ENCODE data around the gene PELI1.
"Not testable (repeated sequence)": the region's sequence is repeated elsewhere in the genome, so short reads cannot be mapped to it uniquely, and the experiment has no call there.

The PELI1 gene

DNA sequence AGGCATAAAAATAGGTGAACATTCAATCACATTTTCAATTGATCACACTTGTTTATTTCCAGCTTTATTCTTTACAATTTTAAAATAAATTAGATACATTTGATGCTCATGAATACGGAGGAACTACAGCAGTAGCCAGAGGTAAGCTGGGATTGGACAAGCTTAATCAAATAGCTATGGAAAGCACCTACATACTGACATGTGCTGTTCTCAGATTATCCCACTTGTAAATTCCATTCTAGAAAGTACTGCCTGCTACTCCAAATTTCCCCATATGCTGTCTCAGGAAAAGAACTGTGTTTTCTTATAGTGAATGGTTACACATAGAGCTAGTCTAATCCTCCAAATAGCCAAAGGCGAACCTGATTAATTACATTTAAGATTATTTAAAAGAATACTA is 24.2 kb downstream of the PELI1 start:
- DNase-seq = no peak

DNA sequence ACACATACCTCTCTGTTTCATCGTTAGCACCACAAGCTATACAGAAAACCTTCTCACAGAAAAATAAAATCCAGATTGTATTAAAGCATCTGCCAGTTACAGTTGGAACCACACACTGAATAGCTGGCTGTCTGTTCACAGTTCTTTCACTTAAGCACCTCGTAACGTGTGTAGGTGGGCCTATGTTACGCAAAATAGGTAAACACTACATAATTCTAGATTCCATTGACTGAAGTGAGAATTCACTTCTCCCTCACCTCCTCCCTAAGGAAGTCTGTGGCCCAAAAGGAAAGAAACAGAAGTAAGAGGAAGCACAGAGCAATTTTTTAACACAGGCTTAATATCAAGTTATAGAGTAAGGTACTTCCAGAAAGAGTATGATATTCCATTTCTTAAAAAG is 24.9 kb downstream of the PELI1 start:
- DNase-seq = no peak

DNA sequence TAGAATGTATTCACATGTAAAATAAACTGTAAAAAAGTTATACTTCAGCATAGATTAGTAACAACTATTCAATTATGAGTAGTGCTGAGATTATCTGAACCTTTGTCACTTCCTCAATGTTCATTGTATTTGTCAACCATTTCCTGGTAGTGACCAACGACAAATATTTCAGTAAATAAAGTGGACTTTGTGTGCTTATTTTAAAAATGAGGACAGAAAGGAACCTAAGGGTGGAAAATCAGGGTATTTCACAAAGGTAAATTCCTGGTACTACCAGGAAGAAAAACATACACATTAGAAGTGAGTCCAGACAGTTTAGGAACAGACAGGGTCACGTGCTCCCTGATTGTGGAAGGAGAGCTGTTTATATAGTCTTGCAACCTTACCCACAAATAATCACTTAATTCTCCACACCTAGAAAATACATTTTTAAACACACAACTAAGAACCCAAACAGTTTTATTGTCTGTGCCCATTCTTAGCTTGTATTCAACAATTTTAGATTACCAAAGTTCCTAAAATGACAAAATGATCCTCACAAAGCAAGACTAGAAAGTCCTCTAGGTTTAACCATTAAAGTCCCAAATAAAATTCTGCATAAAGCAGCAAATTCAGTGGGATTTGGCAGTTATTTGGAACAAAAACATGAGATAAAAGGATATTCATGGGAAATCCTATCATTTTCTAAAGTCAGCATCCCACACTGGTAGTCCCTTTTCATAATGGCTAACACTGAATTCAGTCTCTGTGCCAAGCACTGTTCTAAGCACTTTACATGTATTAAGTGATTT is 28.2 kb downstream of the PELI1 start:
- no peak for DNase-seq

DNA sequence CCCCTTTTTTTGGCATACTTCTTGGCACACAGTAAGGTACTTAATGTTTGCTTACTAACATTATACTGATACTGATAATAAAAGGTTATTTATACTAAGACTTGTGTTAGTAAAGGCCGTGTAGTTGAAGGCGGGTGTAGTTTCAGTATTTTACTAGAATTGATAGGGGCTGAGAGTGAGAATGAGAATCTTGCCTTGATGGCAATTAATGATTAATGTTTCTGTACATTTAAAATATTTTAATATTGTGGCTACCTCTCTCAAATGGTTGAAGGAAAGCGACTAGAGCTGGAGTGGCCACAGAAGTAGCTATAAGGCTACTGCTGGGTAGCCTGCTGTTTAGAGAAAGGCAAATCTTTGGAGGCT is 29.3 kb downstream of the PELI1 start:
- no peak for DNase-seq

DNA sequence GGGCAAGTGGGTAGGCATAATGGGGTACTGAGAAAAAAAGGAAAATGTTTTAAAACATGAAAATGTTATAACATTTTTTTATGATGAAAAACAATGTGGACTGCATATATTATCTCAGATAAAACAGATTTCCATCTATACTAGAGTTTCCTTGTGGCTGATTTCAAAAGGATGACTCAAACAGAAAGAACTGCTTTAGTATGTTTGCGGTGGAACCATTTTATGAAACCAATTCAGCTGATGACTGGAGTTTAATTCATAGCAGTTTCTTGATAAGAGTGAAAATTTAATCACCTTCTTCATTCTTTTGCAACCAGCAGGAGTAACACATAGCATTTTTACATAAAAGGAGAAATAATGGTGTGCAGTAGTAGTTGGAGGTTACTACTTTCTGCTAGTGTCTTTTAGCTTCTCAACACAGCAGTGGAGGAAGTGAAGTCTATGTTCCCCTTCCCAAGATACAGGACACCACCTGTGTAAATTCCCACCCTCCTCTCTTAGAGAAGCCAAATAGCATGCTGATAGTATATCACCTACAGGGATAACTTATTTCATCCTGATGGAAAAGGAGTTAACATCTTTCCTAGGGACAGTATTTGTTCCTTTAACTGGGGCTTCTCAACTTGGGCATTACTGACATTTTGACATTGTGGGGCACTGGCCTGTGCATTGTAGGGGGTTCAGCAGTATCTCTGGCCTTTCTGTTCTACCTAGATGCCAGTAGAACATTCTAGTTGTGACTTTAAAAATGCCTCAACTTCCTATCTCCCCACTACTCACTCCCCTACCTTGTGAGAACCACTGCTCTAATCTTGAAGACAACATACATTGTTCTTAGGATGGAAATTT is 29.9 kb downstream of the PELI1 start:
- no peak for DNase-seq

DNA sequence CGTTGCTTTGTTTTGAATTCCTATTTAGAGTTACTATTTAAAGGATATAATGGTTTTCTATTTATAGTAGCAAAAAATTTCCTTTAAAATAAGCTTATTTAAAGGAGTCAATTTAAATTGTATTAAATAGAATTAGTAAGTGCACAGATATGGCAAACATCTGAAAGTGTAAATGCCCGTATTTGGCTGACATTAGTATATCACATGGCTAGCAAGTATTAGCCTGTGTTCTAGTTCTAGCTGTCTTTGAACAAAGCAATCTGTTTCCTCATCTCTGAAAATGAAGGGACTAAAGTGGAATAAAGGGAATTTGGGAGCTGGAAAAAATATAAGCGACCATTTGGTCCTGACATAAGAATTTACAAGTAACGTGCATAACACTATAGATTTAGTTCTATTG is 32.2 kb downstream of the PELI1 start:
- no peak for DNase-seq

DNA sequence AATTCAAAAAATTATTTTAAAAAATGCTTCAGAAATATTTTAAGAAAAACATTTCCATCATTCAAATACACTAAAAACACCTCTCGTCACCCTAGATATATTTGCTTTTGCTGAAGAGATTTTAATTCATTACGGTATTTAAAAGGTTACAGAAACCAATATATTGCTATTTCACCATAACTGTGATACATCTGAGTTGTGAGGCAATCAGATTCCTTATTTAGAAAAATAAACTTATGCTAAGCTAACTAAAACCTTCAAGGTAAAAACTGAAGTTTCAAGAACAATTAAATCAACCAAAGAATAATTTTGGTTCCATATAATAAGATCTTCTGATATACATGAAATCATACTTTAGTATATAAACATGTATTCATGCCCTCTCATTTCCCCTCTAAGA is 32.8 kb downstream of the PELI1 start:
- no peak for DNase-seq

DNA sequence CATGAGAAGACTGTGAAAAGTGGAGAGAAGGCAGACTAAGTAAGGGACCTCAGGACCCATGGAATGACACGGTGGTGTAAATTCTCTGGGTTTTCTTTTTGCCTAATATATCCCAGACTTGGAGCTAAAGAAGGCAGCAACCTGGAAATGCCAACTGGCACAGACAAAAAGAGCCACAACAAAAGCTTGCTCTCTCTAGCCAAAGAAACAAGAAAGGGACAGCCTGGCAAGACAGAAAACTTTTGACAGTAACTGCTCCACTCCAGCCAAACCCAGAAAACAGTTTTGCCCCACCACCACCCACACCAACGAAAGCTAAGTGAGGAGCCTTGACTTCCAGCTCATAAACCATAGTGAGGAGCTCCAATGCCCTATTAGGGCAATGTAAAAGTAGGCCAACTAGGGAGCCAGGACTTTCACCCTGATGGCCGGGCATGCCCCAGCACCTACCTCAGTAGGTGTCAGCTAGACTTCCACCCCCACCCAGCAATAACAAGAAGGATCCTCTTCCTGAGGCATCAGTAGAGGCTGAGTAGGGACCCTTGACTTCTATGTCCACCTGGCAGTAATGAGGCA is 35.5 kb downstream of the PELI1 start:
- no peak for DNase-seq

DNA sequence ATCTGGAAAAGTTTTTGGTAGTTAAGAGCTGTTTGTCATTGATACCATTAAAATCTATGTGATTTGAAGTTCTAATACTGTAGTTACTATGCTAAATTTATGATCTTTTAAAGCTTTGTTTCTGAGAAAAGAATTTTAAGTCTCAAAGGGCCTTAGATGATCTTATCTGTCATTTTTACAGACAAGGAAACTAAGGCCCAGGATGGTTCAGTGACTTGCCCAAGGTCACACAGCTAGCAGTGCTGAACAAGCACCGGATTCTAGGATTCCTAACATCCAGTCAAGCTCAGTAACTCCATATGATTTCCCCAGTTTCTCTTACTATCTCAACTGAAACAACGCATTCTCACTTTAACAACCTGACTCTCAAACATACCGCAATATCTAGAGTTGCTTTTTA is 37.7 kb downstream of the PELI1 start:
- no peak for DNase-seq

DNA sequence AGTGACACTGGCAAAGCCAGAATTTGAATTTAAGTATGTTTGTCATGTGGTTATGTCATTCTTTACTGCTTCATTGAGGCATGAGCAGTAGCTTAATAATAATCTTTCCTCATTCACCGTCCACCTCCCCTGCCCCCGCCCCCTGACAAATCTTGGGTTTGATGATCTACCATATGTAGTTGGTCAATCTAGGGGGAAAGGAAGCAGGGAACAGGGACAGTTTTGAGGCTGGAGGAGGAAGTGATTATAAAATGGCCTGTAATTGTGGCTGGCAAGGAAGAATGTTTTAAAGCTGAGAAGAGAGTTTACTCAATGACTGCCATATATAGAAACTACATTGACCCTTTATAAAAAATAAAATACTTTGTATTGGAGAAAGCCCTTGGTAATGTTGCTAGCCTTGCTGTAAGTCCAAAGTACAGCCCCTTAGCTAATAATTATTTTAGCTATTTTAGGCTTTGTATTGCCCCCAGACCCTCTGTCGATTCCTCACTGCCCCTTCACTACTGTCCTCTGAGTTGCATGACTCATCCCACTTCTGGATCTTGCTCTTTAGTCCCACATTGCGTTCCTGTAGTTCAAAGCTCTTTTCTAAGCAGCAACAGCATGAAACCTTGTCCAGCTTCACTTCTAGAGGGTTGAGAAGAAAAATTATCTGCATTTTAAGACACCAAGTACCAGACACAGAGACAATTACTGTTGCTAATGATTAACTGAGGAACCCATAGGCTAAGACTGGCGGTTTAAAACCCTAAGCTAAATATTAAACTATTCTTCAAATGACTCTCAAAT is 38.4 kb downstream of the PELI1 start:
- DNase-seq = no peak

DNA sequence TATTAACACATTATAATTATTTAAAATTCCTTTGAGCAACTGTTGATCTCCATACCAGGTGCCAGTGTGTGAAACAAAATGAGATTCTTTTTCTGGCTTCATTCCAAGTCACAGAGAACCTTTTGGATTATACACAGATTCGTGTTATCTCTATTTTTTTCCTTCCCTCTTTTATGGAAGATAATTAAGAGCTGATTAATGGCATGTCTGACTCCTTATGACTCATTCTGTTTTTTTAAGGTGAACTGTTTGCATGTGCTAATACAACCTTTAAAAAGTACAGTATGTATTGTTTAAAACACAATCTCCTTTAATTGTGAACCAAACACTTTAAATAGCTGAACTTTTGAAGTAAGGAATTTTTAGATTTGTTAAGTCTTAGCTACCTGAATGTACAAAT is 39.3 kb downstream of the PELI1 start:
- DNase-seq = no peak

DNA sequence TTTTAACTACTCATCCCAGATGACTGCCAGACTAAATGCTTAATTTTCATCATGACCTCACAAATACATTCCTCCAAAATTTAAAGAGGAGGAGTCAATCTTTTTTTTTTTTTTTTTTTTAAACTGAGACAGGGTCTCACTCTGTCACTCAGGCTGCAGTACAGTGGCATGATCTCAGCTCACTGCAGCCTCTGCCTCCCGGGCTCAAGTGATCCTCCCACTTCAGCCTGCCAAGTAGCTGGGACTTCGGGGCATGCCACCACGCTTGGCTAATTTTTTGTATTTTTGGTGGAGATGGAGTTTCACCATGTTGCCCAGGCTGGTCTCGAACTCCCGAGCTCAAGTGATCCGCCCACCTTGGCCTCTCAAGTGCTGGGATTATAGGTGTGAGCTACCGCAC is 41.5 kb downstream of the PELI1 start:
- not testable (repeated sequence) for DNase-seq

DNA sequence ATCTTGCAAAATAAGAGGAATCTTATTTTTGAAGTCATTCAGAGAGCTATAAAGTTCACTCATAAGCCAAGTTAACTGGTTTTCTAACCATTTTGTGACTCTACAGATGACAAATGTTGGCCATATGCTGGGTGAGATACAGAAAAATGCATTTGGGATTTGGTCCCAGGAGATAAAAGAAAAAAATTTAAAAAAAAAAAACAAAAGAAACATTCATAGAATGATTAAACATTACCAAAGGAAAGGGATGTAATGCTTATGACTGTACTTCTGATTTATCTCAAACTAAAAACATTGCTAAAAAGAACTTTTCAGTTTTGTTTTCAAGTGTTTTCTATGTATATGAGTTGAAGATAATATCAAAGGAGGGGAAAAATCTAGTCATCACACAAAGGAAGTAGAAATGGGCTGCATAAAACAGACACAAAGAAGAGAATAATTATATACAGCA is 43.1 kb downstream of the PELI1 start:
- no peak for DNase-seq

DNA sequence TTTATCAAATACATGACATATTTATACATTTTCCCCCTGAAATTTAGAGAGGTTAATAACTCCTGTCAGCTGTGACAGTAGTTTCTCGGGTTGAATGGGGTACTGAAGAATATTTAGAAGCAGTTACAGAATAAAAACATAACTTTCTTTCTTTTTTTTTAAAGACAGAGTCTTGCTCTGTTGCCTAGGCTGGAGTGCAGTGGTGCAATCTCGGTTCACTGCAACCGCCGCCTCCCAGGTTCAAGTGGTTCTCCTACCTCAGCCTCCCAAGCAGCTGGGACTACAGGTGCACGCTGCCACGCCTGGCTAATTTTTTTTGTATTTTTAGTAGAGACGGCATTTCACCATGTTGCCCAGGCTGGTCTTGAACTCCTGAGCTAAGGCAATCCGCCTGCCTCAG is 43.6 kb downstream of the PELI1 start:
- not testable (repeated sequence) for DNase-seq

DNA sequence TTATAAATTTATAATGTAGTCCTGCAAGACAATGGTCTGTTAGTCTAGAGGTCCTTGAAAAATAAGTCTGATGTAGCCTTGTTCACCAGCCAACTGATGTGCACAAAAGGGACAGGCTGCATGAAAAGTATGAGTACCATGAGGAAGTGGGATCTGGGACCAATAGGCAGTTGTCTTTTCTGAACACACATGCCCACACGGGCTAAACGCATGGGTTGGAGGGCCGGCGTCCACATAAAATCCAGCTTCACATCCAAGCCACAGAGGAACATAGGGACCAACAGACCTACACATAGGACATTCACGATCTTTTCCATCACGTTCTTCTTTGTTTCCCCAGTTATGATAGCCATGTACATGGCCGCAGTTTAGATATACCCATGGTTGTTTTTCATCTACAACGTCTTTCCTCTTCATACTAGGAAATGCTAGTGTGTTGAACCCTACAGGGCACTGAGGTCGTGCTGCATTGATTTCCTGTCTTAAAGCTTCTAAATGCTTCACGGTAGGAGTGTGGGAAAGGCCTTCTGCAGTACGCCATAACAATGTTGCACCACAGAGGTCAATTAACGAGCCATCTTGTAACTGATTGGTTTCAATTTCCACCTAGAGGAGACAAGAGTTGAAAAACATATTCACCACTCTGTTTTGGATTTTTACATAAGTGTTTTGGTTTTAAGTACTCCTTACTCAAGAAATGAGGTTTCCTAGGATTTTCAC is 49.4 kb downstream of the PELI1 start:
- DNase-seq = no peak

DNA sequence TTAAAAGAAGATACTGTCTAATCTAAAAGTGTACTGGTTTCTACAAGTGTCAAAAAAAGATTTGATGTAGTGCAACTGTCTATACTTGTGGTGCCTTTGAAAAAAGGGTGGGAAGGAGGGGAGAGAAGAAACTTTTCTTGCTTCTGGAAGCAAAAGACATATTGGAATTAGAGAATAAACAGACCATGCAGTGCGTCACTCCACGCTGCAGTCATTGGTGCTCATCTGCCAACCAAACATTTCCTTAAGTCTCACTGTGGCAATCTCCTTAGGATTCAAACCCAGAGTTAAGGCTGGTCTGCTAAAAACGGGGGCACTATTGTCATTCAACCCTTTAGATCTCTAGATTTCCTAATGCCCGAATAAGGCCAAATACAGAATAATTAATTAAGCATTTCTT is 50.9 kb downstream of the PELI1 start:
- no peak for DNase-seq

DNA sequence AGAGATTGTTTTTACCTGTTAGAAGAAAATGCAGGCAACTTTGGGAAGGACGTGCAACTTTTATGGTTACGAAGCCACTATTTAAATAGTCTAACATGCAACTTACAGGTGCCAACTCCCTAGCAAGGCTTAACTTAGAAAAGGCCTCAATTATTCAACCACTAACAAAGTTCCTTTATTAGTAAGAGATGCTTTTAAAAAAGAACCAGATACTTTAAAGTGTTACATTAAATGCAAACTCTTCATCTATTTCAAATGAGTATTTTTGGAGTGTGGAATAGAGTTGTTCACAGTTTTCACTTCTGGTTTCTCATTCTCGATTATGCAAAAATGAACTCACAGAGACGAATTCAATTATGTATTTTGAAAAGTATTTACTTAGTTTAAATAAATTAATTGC is 51.7 kb downstream of the PELI1 start:
- no peak for DNase-seq

DNA sequence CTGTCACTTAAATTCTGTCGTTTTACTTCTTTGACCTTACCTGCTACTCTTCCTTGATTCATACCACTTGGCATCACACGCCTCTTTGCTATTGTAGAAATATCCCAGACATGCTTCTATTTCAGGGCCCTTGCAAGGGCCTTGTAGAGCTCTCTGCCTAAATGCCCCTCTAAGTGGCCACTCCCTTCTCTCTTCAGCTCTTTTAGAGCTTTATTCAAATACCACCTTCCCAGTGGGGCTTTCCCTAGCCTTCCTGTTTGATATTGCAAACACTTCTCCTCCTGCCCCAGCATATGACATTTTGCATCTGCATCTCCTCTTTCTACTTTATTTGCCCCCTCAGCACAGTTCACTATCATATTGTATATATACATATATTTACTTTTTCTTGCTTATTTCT is 54.0 kb downstream of the PELI1 start:
- no peak for DNase-seq

DNA sequence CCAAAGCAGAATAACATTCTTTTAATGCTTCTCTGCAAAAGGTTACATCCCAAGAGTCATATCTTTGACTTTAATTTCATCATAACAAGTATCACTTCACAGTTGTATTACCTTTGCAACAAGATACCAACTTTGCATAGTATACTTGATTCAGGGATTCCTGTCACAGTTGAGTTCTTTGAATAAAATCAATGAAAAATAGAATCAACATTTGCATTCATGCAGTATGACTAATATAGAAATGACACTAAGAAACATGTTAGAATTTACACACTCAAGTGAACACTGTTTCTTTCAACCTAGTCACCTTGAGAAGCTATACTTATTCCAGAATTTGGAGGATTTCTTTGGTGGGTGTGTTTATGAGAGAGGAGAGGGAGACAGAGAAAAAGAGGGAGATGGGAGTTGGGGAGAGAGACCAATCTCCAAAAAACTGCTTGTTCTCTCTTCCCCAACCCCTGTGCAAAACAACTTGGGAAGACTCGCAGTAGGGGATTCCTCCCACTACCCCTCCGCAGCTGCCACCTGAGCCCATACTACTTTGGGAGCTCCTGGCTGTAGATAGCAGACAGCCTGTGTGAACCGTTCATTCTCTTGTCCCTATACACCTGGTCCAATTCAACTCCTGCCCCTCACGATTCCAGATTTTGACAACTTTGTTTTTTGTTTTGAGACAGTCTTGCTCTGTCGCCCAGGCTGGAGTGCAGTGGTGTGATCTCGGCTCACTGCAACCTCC is 57.7 kb downstream of the PELI1 start:
- no peak for DNase-seq

DNA sequence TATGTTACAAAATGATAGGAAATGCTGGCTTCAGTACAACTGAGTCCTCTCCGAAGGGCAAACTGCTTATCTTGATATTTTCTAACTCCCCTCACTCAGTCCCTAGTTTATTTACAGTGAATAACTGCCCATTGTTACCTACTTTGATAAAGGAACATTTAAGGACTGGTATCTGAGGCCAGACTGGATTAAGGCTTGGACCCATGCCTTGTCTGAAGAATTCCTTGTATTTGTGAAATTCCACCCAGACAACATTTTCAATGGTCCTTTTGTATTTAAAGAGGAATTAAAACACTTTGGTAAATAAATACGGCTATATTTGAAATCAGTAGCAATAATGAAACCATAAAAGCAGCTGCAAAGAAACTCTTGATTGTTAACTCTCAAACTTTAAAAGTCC is 58.3 kb downstream of the PELI1 start:
- no peak for DNase-seq

DNA sequence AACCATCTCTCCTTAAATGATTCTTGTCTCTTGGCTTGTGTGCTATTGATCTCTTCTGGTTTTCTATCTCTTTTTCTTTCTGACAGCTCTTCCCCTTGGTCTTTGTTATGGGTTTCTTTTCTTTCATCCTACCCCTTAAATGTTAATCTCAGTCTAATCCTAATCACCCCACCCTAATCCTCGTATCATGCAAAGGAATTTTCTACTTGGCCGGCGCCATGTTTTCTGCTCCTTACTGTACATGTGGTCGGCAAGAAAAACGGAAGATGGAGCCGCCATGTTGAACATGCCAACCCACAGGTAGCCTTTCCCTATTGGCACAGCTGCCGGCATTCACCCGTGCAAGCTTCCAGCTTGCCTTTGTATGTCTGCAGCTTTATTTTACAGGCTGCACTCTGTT is 63.2 kb downstream of the PELI1 start:
- DNase-seq = no peak

DNA sequence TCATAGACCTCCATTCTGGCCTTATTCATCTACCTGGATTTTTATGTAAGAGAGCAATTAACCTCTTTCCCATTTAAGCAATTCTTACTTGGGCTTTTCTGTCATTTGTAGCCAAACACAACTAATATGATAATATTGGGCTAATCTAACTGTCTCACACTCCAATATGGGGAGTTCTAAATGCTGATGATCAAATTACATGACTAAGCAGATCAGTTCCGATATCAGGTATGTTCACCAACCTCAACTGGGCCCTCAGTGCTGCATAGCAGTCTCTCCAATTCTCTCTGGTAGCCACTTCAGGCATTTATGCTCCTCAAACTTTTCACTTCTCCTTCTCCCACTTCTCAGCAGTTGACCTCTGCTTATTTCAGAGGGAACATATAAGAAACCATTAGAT is 64.0 kb downstream of the PELI1 start:
- DNase-seq = no peak

All from NCI-H446 treated with DMSO at 0.1 percent for 48 hours (cell line).